Tibial nerve (tissue), 4 donors: ENCODE results near the gene BARHL1. TPM values are rescaled to one million over a fixed set of nuclear protein-coding genes. Genes with fewer than 3 reads are reported as not detected.

Experiments
- DNase-seq, 2 donors: peaks; one replicate each; pipeline ENCODE4 v3.0.0-alpha.2; 2019; ENCODE audit warnings: low spot score in 2 of 2
- H3K27ac ChIP-seq, 4 donors: fragments of 200-600 bp; sonication (generic) in 3 of 4; one replicate each; pipeline ENCODE4 v1.5.1; 2017 to 2019; ENCODE audit warnings: mild to moderate bottlenecking in 1 of 4
- H3K27me3 ChIP-seq, 2 donors: fragments of 200-600 bp; sonication (generic) in 1 of 2; one replicate each; pipeline versions ENCODE4 v1.5.1 to v1.6.0; 2017 to 2019
- H3K36me3 ChIP-seq, 3 donors: fragments of 200-600 bp; sonication (generic); one replicate each; pipeline ENCODE4 v1.5.1; 2018 to 2019
- H3K4me1 ChIP-seq, 4 donors: fragments of 200-600 bp; sonication (generic) in 3 of 4; one replicate each; pipeline ENCODE4 v1.5.1; 2017 to 2019
- H3K4me3 ChIP-seq, 4 donors: fragments of 200-600 bp; sonication (generic) in 3 of 4; one replicate each; pipeline ENCODE4 v1.5.1; 2017 to 2019; ENCODE audit warnings: mild to moderate bottlenecking in 1 of 4, moderate library complexity in 1 of 4
- H3K9me3 ChIP-seq, 4 donors: fragments of 200-600 bp; sonication (generic) in 3 of 4; one replicate each; pipeline ENCODE4 v1.5.1; 2017 to 2019
- CTCF ChIP-seq, 5 experiments: fragments of 200-600 bp in 3 of 5; fragments of 450-650 bp in 2 of 5; sonication (generic) in 3 of 5; IDR thresholded peaks; one replicate each; pipeline ENCODE4 v1.5.1; 2016 to 2019; ENCODE audit warnings: antibody characterized with exemption in 5 of 5, mild to moderate bottlenecking in 3 of 5, moderate library complexity in 2 of 5
- EP300 ChIP-seq, 2 donors: sonication (generic); formaldehyde crosslinking; IDR thresholded peaks; one replicate each; pipeline ENCODE4 v1.6.1; 2017; ENCODE audit warnings: antibody characterized with exemption in 2 of 2, mild to moderate bottlenecking in 1 of 2
- POLR2A ChIP-seq, 2 donors: fragments of 450-650 bp; IDR thresholded peaks; one replicate each; pipeline ENCODE4 v1.6.1; 2017; ENCODE audit warnings: antibody characterized with exemption in 2 of 2, mild to moderate bottlenecking in 2 of 2, moderate library complexity in 2 of 2
- WGBS, 2 donors: methylation state at CpG; one replicate each; pipeline ENCODE4 v1.1.5; 2018; 5-methylcytosine and 5-hydroxymethylcytosine counted together
- total RNA-seq, 4 donors: library from RNA; depleted of rRNA; stranded (reverse); fragments of >200 nt; gene quantifications; one replicate each; pipeline ENCODE4 v1.1.0, GENCODE V29; 2016

The BARHL1 gene
- total RNA-seq, 4 donors from 2014 or later = not detected

DNA sequence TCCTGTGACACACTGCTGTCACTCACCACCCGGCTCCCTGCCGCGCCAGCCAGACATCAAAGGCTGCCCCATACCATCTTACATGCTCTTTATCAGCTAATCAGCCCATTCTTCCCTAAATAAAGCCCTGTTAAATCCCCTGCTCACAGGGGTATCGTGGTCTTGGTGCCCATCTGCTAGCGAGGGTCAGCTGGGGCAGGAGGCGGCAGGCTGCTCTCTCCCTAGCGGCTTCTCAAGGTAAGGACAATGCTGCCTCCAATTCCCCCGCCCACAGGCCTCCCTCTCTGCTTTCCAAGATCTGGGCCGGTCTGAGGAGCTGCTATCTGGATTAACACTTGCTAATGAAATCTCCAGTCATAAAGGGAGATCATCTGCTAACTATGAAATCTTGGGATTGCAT, 26.8 kb downstream of the BARHL1 start:
- Histone ChIP-seq H3K4me1 (no peaks in the 10 kb centered on the region), H3K27me3 (no peaks in the 10 kb centered on the region), H3K4me3 (no peak overlapping the region), H3K36me3 (peaks cover 4 to 100% (median 17%) of the 10 kb centered on the region in 3 donors), H3K9me3 (no peaks in the 10 kb centered on the region), H3K27ac (no peak overlapping the region)
- DNase-seq = no peak
- 73 to 78% methylated on average over 9 of the region's 9 CpGs for WGBS, 2 donors
- TF ChIP-seq POLR2A (IDR thresholded peaks at IDR 0.05) = no peak
- TF ChIP-seq CTCF (IDR thresholded peaks at IDR 0.05) = no peak
- TF ChIP-seq EP300 (IDR thresholded peaks at IDR 0.05) = no peak

DNA sequence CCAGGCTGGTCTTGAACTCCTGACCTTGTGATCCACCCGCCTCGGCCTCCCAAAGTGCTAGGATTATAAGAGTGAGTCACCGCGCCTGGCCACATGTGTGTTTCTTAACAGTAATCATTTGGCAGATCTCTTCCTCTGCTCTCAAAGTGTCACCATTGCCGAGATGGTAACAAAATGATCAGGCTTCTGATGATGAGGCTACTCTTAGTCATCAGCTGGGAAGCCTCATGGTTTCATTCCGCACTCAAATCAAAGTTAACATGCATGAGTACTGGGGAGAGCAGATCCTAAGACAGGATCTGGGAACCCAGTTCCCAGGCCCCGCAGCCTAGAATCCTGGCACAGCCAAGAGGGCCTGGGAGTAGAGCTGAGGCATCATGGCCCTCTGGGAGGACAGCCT, 27.4 kb downstream of the BARHL1 start:
- no peak overlapping the region for H3K4me3 ChIP-seq
- H3K36me3 ChIP-seq = peaks cover 4 to 100% (median 21%) of the 10 kb centered on the region in 3 donors
- H3K9me3 ChIP-seq = no peaks in the 10 kb centered on the region
- H3K27ac ChIP-seq = no peak overlapping the region
- WGBS, 2 donors = 82 to 87% methylated on average over 7 of the region's 7 CpGs
- H3K27me3 ChIP-seq = no peaks in the 10 kb centered on the region
- no peak for DNase-seq
- no peaks in the 10 kb centered on the region for H3K4me1 ChIP-seq
- TF ChIP-seq CTCF (IDR thresholded peaks at IDR 0.05) (no peak), POLR2A (IDR thresholded peaks at IDR 0.05) (no peak), EP300 (IDR thresholded peaks at IDR 0.05) (no peak)

DNA sequence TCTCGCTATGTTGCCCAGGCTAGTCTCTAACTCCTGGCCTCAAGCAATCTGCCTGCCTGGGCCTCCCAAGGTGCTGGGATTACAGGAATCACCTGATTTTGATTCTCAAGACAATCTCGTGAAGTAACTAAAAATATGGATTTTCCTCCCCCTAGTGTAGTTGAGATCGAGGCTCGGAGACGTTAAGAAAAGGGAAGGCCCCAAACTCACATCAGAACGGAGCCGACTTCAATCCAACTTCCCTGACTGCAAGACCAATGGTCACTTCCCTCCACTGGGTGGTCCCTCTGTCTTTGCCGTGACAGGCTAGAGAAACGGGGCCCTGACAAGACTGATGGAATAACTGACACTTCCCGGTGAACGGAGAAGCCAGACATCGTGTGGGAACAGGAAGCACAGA, 28.3 kb downstream of the BARHL1 start:
- H3K36me3 ChIP-seq = peaks cover 4 to 100% (median 21%) of the 10 kb centered on the region in 3 donors
- no peak overlapping the region for H3K4me3 ChIP-seq
- no peaks in the 10 kb centered on the region for H3K9me3 ChIP-seq
- 83 to 90% methylated on average over 12 of the region's 12 CpGs for WGBS, 2 donors
- DNase-seq = no peak
- H3K27me3 ChIP-seq = no peaks in the 10 kb centered on the region
- no peaks in the 10 kb centered on the region for H3K4me1 ChIP-seq
- TF ChIP-seq CTCF (IDR thresholded peaks at IDR 0.05) = no peak
- TF ChIP-seq EP300 (IDR thresholded peaks at IDR 0.05) = no peak
- no peak for TF ChIP-seq POLR2A (IDR thresholded peaks at IDR 0.05)
- H3K27ac ChIP-seq = no peak overlapping the region

DNA sequence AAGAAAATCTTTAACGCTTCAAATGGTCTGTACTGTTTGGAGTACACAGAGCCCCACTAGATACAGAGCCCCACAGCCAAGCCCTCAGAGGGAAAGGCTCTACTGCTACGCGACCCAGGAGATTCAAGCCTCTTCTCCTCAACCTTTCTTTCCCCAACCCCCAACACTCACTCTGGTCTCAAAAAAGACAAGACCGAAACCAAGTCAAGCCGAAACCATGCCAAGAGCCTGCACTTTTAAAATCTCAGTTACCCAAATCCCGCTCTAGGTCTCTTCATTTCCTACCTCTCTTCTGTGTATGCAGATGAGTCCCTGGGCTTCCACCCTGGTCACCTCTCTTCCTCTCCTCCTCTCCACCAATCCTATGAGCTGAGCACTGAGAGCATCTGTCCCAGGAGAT, 31.9 kb downstream of the BARHL1 start:
- Histone ChIP-seq H3K9me3 (no peaks in the 10 kb centered on the region), H3K27me3 (no peaks in the 10 kb centered on the region), H3K4me3 (no peak overlapping the region), H3K36me3 (peaks cover 4 to 100% (median 18%) of the 10 kb centered on the region in 3 donors), H3K27ac (no peak overlapping the region), H3K4me1 (no peaks in the 10 kb centered on the region)
- WGBS, 2 donors = 81 to 89% methylated on average over 6 of the region's 6 CpGs
- no peak for DNase-seq
- TF ChIP-seq EP300 (IDR thresholded peaks at IDR 0.05) (no peak), POLR2A (IDR thresholded peaks at IDR 0.05) (no peak), CTCF (IDR thresholded peaks at IDR 0.05) (no peak)

DNA sequence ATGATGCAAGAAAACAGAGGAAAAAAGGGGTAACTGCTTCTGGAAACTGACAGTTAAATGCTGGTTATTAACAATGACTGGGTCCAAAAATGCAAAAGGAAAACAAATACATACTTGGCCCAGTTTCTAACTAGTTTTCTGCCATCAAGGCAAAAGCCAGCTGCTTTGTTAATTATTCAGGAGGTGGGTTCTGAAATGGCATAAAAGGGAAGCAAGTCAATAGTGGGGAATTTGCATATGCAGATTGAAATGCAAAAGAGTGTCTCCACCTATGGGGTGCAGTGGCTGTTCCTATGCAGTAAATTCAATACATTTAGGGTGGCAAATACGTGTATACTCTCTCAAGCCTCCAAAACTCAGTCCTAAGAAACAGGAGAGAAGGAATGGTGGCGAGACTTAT, 33.4 kb downstream of the BARHL1 start:
- WGBS, 2 donors = 77% methylated on average over 2 of the region's 2 CpGs
- TF ChIP-seq CTCF (IDR thresholded peaks at IDR 0.05) (no peak), POLR2A (IDR thresholded peaks at IDR 0.05) (no peak), EP300 (IDR thresholded peaks at IDR 0.05) (no peak)
- H3K36me3 ChIP-seq = peaks cover 4 to 95% (median 13%) of the 10 kb centered on the region in 3 donors
- H3K27ac ChIP-seq = no peak overlapping the region
- H3K4me3 ChIP-seq = no peak overlapping the region
- H3K27me3 ChIP-seq = no peaks in the 10 kb centered on the region
- H3K4me1 ChIP-seq = no peaks in the 10 kb centered on the region
- no peak for DNase-seq
- H3K9me3 ChIP-seq = no peaks in the 10 kb centered on the region
